ENCODE data around the gene L1TD1. TPM values are rescaled to one million over a fixed set of nuclear protein-coding genes. Genes with fewer than 3 reads are reported as not detected.

L1TD1 gene
- total RNA-seq, 1 experiment from 2014 or later: not detected

DNA sequence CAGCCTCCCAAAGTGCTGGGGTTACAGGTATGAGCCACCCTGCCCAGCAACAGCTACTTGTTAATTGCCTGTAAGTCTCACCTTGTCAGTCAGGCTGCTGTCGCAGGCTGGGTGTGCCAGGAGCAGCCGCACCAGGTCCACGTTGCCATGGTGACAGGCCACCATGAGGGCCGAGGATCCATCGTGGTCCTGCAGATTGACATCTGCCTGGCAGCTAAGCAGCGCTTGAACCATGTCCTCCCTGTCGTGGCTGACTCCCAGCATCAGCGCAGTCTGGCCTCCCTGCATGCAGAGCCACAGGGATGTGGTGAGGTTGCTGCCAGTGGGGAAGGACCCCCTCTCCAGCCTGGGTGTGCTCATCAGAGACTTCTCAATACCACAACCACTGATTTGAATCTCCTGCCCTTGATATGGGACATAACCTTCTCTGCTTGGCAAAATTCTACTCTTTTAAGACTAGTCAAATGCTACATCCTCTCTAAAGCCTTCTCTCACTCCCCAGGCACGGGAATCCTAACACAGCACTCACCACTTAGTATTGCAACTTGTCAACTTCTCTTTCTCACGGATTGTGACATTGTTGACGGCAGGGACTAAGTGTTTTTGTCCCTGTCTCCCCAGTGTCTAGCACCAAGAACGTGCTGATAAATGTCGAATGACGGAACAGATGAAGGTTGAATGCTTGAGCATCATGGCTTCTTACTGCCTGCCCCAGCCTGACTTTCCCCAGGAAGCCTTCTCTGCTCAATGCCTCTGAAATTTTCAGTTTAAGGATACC, 52.9 kb downstream of the L1TD1 start:
- intact Hi-C loops (cut with micrococcal nuclease; ENCODE audit: unreplicated experiment): no loop called here
- no peaks in the 10 kb centered on the region for H3K9me3 ChIP-seq (ENCODE audit: insufficient read depth, low read depth)
- no peaks in the 10 kb centered on the region for H4K20me1 ChIP-seq (ENCODE audit: insufficient read depth)
- BruUV-seq (replicated peaks): no TSS peak
- no peaks in the 10 kb centered on the region for H3K27me3 ChIP-seq (ENCODE audit: insufficient read depth, low read depth)
- H3K27ac ChIP-seq: no peak overlapping the region
- H3F3A ChIP-seq (ENCODE audit: insufficient read depth, low read depth): no peaks in the 10 kb centered on the region
- no peak overlapping the region for H3K4me3 ChIP-seq
- no peak overlapping the region for H2AFZ ChIP-seq
- TF ChIP-seq EZH2 (IDR thresholded peaks at IDR 0.05; ENCODE audit: low read depth): no peak
- TF ChIP-seq, protein P1, sequence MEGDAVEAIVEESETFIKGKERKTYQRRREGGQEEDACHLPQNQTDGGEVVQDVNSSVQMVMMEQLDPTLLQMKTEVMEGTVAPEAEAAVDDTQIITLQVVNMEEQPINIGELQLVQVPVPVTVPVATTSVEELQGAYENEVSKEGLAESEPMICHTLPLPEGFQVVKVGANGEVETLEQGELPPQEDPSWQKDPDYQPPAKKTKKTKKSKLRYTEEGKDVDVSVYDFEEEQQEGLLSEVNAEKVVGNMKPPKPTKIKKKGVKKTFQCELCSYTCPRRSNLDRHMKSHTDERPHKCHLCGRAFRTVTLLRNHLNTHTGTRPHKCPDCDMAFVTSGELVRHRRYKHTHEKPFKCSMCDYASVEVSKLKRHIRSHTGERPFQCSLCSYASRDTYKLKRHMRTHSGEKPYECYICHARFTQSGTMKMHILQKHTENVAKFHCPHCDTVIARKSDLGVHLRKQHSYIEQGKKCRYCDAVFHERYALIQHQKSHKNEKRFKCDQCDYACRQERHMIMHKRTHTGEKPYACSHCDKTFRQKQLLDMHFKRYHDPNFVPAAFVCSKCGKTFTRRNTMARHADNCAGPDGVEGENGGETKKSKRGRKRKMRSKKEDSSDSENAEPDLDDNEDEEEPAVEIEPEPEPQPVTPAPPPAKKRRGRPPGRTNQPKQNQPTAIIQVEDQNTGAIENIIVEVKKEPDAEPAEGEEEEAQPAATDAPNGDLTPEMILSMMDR (conservative IDR thresholded peaks at IDR 0.05): no peak
- ChIA-PET POLR2A (ENCODE audit: unreplicated experiment) (no interaction called here), CTCF (interaction anchor here (0.6 kb wide), 1 partner anchor 72 kb away, joined by 3 read pairs; no protein-coding TSS in a partner anchor)
- H3K36me3 ChIP-seq (ENCODE audit: low read depth): no peaks in the 10 kb centered on the region
- H3K79me2 ChIP-seq (ENCODE audit: low read depth): no peaks in the 10 kb centered on the region
- H3K4me1 ChIP-seq (replicated peaks; ENCODE audit: insufficient read depth): peaks cover 6% of the 10 kb centered on the region; the same call in 1 of the 2 replicates
- DNase-seq: no peak
- H3K4me2 ChIP-seq: no peak overlapping the region
- H3K9me2 ChIP-seq (ENCODE audit: insufficient read depth): no peaks in the 10 kb centered on the region

DNA sequence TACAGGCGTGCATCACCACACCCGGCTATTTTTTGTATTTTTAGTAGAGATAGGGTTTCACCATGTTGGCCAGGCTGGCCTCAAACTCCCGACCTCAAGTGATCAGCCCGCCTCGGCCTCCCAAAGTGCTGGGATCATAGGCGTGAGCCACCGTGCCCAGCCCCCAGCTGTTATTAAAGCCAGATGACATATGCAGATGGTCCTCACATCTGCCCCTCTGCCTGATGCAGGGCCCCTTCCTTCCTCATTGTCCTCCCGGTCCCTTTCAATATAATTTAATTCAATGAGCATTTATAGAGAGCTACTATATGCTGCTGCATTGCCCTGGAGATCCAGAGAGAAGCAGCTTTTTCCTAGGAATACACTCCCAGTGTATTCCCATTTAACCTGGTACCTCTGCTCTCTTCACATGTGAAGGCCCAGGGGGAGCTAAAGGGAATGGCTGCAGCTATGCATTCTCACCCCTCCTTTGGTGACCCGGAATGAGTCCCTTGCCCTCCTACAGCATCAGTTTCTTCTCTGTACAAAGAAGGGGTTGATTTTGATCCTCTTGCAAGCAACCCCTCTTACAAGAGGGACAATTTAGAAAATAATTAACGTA, 55.6 kb downstream of the L1TD1 start:
- no peak for DNase-seq
- no peaks in the 10 kb centered on the region for H4K20me1 ChIP-seq (ENCODE audit: insufficient read depth)
- CTCF ChIA-PET: no interaction called here

DNA sequence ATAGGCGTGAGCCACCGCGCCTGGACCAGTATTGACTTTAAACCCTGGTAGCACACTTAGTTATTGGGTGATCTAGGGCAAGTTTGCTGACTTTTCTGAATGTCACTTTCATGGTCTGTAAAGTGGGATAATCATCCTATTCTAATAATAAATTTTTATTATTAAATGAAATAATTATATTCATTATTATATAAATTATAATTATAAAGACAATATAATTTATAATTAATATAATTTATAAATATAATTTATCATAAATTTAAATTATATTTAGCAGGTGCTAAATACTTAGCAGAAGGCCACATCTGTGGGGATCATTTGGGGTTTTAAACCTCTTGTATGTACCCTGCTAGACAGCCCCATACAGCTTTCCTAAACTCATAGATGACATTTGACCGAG, 64.9 kb downstream of the L1TD1 start:
- H3K4me2 ChIP-seq: no peak overlapping the region

More for the DNA sequence above, 55.6 kb downstream of the L1TD1 start:
- Histone ChIP-seq H3K27ac (no peak overlapping the region), H3K27me3 (ENCODE audit: insufficient read depth, low read depth) (no peaks in the 10 kb centered on the region), H3K4me1 (replicated peaks; ENCODE audit: insufficient read depth) (peaks cover 2% of the 10 kb centered on the region; the same call in 1 of the 2 replicates), H3K4me3 (no peak overlapping the region), H3K9me3 (ENCODE audit: insufficient read depth, low read depth) (no peaks in the 10 kb centered on the region), H3K9me2 (ENCODE audit: insufficient read depth) (no peaks in the 10 kb centered on the region), H3K79me2 (ENCODE audit: low read depth) (no peaks in the 10 kb centered on the region), H3K36me3 (ENCODE audit: low read depth) (no peaks in the 10 kb centered on the region), H2AFZ (no peak overlapping the region), H3K4me2 (no peak overlapping the region), H3F3A (ENCODE audit: insufficient read depth, low read depth) (no peaks in the 10 kb centered on the region)
- POLR2A ChIA-PET (ENCODE audit: unreplicated experiment): no interaction called here
- intact Hi-C loops (cut with micrococcal nuclease; ENCODE audit: unreplicated experiment): no loop called here
- no TSS peak for BruUV-seq (replicated peaks)
- TF ChIP-seq EZH2 (IDR thresholded peaks at IDR 0.05; ENCODE audit: low read depth): no peak
- TF ChIP-seq, protein P1 (conservative IDR thresholded peaks at IDR 0.05): no peak

More for the DNA sequence above, 64.9 kb downstream of the L1TD1 start:
- ChIA-PET POLR2A (ENCODE audit: unreplicated experiment) (no interaction called here), CTCF (no interaction called here)
- BruUV-seq (replicated peaks): no TSS peak
- no peak for DNase-seq
- H4K20me1 ChIP-seq (ENCODE audit: insufficient read depth): no peaks in the 10 kb centered on the region
- no peaks in the 10 kb centered on the region for H3K79me2 ChIP-seq (ENCODE audit: low read depth)
- intact Hi-C loops (cut with micrococcal nuclease; ENCODE audit: unreplicated experiment): no loop called here
- no peak overlapping the region for H2AFZ ChIP-seq
- TF ChIP-seq, protein P1 (conservative IDR thresholded peaks at IDR 0.05): no peak
- no peak for TF ChIP-seq EZH2 (IDR thresholded peaks at IDR 0.05; ENCODE audit: low read depth)
- no peaks in the 10 kb centered on the region for H3K9me2 ChIP-seq (ENCODE audit: insufficient read depth)
- H3K4me3 ChIP-seq: no peak overlapping the region
- H3K27ac ChIP-seq: no peak overlapping the region
- H3K36me3 ChIP-seq (ENCODE audit: low read depth): no peaks in the 10 kb centered on the region
- H3F3A ChIP-seq (ENCODE audit: insufficient read depth, low read depth): no peaks in the 10 kb centered on the region
- no peaks in the 10 kb centered on the region for H3K4me1 ChIP-seq (replicated peaks; ENCODE audit: insufficient read depth)
- no peaks in the 10 kb centered on the region for H3K27me3 ChIP-seq (ENCODE audit: insufficient read depth, low read depth)
- no peaks in the 10 kb centered on the region for H3K9me3 ChIP-seq (ENCODE audit: insufficient read depth, low read depth)

Measured in PC-9 (cell line).